SKM-1 (cell line): ENCODE data around the gene C6orf58.
"Not testable (repeated sequence)": the region's sequence is repeated elsewhere in the genome, so short reads cannot be mapped to it uniquely, and the experiment has no call there.

Experiments used
- DNase-seq: peaks from one replicate; lab custom pipeline; 2025; ENCODE audit not compliant: unreplicated experiment; lab: John Stamatoyannopoulos, UW

Gene C6orf58

DNA sequence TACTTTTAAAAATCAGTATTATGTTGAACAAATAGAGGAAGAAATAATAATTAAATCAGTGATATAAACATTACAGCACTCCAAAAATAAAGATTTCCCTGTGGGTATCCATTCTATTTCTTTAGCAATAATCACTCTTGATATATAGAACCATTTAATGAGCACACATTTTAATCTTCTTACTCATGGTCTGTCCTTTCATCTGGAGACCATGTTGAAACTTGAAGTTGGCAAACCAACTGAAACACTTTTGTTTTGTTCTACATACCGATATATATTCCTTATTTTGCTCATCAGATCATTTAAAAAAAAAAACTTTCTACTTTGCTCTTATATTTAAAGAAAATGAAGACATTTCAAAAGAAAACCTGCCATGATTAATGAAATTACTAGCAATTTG lies 13.4 kb downstream of the C6orf58 start:
- DNase-seq, result no peak

DNA sequence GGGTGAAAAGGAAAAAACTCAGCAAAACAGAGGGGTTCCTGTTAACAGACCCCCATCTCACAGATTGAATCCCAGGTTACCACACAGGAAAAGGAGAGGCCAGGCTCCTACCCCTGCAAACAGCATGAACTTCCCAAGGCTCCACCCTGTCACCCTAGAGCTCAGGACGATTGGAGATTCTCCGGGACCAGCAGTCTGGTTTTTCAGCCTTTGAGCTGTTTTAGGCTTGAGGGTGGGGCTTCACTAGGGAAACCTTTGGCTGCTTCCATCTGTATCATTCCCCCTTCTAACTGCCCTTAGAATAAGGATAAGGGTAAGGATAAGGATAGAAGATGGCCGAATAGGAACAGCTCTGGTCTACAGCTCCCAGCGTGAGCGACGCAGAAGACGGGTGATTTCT lies 16.0 kb downstream of the C6orf58 start:
- no peak for DNase-seq

DNA sequence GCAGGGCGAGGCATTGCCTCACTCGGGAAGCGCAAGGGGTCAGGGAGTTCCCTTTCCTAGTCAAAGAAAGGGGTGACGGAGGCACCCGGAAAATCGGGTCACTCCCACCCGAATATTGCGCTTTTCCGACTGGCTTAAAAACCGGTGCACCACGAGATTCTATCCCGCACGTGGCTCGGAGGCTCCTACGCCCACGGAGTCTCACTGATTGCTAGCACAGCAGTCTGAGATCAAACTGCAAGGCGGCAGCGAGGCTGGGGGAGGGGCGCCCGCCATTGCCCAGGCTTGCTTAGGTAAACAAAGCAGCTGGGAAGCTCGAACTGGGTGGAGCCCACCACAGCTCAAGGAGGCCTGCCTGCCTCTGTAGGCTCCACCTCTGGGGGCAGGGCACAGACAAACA lies 16.5 kb downstream of the C6orf58 start:
- DNase-seq, result not testable (repeated sequence)

DNA sequence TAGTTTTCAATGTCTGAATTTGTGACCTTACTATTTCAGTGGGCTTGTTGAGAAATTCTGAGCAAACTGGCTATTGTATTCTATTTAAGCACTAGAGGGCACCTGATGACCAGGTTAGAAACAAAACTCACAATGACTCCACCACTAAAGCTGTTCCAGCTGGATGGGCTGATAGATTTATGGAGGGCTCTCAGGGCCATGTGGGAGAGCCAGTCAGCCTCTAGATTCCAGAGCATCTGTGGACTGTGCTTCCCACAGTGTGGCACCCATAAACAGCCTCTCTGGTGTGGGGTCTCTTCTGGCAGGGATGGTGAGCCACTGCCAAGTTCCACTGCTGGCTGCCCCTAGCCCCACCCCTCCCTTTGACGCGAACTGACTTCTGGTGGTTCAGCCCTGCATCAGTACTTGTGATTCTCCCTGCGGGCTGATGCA lies 29.2 kb downstream of the C6orf58 start:
- DNase-seq, result peak; percentile 3

DNA sequence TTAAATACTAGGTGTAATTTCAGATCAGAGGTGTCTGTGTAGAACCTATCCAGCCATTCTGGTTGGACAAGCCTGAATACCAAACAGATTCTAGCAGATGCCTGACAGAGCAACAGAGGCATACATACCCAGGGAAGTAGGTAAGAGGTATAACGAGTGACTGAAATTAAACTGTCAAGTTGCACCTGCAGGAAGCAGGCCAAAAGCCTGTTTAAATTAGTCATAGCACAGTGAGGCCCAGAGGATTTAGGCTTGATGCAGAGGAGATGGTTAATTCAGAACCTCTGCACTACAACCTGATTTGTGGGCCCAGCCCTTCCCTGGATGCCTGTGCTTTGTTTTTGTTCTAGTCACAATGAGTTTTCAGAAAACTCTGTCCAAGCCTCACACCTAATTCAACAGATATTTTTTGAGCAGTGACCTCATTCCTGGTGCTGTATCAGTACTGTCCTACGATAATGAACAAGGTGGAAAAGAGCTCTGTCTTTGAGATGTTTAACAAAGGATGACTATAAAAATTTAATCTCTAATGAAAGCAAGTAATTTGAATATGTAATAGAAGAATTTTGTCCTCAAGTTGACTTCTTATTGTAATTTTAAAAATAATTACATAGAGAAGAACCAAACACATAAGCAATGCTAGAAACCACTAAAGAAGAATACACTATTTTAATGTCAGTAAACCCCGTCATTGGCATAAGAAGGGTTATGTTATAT lies 31.7 kb downstream of the C6orf58 start:
- no peak for DNase-seq

DNA sequence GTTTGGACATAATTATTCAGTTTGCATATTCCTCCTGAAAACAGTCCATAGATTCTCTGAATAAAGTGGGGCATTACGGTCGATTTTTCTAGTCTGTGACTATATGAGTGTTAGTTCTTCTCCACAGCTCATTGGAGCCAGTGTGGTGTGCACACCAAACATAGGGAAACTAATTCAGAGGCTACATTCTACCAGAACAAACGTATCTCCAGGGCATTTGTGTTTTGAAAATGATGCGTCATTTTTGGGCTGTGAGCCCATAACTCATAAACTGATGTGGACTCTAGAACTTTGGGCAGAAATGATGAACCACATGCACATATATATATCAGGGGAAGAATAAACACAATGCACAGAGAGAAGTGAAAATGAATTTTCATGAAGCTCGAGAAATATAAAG lies 41.8 kb downstream of the C6orf58 start:
- no peak for DNase-seq

DNA sequence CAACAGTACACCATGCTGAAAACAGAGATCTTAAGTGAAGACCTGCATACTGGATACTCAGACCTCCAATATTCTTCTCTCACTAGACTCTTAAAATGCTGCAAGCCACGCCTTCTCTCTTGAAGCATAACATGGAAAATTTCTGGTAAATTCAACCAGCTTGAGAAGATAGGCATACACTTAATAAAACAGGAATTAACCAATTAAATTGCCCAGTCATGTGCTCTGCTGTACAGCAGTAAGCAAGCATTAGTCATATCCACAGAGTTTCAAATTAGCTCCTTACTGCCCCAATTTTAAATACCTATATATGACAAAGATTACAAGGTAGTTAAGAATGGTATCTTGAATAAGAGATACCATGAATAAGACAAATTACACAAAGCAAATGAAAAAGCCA lies 53.8 kb downstream of the C6orf58 start:
- no peak for DNase-seq

DNA sequence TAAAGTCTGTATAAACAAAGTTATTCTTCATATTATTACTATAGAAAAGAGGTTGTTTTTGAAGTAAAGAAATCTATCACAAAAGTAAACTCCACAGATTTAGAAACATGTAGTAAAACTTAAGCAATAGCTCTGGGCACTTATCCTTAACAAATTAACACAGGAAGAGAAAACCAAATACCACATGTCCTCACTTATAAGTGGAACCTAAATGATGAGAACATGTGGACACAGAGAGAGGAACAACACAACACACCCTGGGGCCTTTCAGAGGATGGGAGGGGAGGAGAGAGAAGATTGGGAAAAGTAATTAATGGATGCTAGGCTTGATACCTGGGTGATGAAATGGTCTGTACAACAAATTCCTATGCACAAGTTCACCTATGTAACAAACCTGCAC lies 57.2 kb downstream of the C6orf58 start:
- peak; percentile 17 for DNase-seq

DNA sequence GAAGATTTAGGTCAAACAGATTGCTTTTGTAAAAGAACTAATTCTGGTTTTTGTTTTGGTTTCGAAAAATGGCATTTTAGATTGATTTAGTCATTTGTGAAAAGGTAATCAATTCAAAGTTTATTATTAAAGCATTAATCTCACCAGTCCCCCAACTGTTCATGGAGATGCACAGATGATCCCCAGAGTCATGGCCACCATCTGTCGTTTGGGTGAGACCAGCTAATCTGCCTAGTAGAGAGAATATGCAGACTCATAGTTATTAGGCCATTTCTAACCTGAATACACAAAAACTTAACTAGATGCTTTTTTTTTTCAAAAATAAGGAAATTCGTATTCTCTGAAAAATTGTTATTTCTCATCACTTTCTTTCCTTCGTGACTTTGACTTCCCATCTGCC lies 58.1 kb downstream of the C6orf58 start:
- DNase-seq, result no peak

DNA sequence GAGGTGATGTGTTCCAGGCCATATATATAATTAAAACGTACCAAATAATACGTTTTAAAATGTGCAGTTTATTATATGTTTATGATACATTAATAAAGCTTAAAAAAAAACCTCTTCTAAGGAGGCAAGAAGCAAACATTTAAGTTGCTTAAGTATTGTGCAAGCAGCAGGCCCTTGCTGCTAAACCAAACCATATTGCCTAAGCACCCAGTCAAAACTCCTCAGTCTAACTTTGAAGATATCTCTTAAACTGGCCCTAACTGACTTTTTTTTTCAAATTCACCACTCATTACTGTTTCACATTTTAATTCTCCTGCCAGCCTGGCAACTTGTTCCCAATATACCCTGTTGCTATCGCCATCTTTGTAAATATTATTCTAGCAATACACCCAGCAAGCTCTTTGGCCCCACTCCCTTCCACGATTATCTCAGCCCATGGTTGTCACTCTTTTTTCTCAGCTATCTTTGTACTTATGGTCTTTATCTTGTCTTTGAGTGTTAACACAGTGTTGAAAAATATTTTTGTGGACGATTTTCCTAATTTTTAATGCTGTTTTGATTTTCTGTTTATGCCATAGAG lies 60.9 kb downstream of the C6orf58 start:
- DNase-seq, result peak; percentile 56
